PC-9 (cell line): Measurements from ENCODE around the gene DAB2. TPM values are rescaled to one million over a fixed set of nuclear protein-coding genes. Genes with fewer than 3 reads are reported as not detected.

Experiments used
- BruUV-seq: library from RNA; stranded (reverse); fragments of 400-500 nt; replicated peaks from 2 replicates; lab custom pipeline; 2021; lab: Mats Ljungman, UMichigan
- CTCF ChIA-PET: fragments of 300-600 bp; sonication (Branson Sonifier 250); formaldehyde crosslinking; loops from one replicate; lab custom pipeline; 2022; ENCODE audit warnings: antibody characterized with exemption; lab: Charles Lee
- POLR2A ChIA-PET: fragments of 300-600 bp; sonication (Branson Sonifier 250); formaldehyde crosslinking; loops from one replicate; lab custom pipeline; 2022; ENCODE audit warnings: antibody characterized with exemption; ENCODE audit not compliant: unreplicated experiment; lab: Charles Lee
- DNase-seq, 2 experiments: peaks; one replicate each; pipeline versions ENCODE4 v3.0.0 to v3.0.0-alpha.2; 2015 to 2022; ENCODE audit warnings: mixed read lengths in 1 of 2
- H2AFZ ChIP-seq: fragments of 200-600 bp; sonication (generic); 2 replicates; pipeline ENCODE4 v1.8.1; 2017; ENCODE audit warnings: antibody characterized with exemption
- H3F3A ChIP-seq: fragments of 200-600 bp; sonication (generic); 2 replicates; pipeline ENCODE4 v1.8.1; 2017; ENCODE audit warnings: antibody characterized with exemption, mild to moderate bottlenecking, low read depth; ENCODE audit not compliant: insufficient read depth
- H3K27ac ChIP-seq: fragments of 200-600 bp; sonication (generic); 2 replicates; pipeline ENCODE4 v1.6.1; 2016; ENCODE audit warnings: mixed run types
- H3K27me3 ChIP-seq: fragments of 200-600 bp; sonication (generic); 2 replicates; pipeline ENCODE4 v1.6.1; 2016; ENCODE audit warnings: low read depth, mixed run types; ENCODE audit not compliant: insufficient read depth
- H3K36me3 ChIP-seq: fragments of 200-600 bp; sonication (generic); 2 replicates; pipeline ENCODE4 v1.6.1; 2016; ENCODE audit warnings: low read depth, mixed run types
- H3K4me1 ChIP-seq: fragments of 200-600 bp; sonication (generic); replicated peaks from 2 replicates; pipeline ENCODE4 v1.6.1; 2016; ENCODE audit warnings: mixed run types; ENCODE audit not compliant: insufficient read depth
- H3K4me2 ChIP-seq: fragments of 200-600 bp; sonication (generic); 2 replicates; pipeline ENCODE4 v1.6.1; 2017; ENCODE audit warnings: mixed run types
- H3K4me3 ChIP-seq: fragments of 200-600 bp; sonication (generic); 2 replicates; pipeline ENCODE4 v1.6.1; 2016; ENCODE audit warnings: mixed run types
- H3K79me2 ChIP-seq: fragments of 200-600 bp; sonication (generic); 2 replicates; pipeline ENCODE4 v1.6.1; 2017; ENCODE audit warnings: low read depth, mixed run types
- H3K9me2 ChIP-seq: fragments of 200-600 bp; sonication (generic); 2 replicates; pipeline ENCODE4 v1.8.1; 2017; ENCODE audit warnings: mild to moderate bottlenecking; ENCODE audit not compliant: insufficient read depth
- H3K9me3 ChIP-seq: fragments of 200-600 bp; sonication (generic); 2 replicates; pipeline ENCODE4 v1.8.1; 2016; ENCODE audit warnings: low read depth; ENCODE audit not compliant: insufficient read depth
- H4K20me1 ChIP-seq: fragments of 200-600 bp; sonication (generic); 2 replicates; pipeline ENCODE4 v1.8.1; 2017; ENCODE audit not compliant: insufficient read depth
- EZH2 ChIP-seq: fragments of 200-600 bp; sonication (generic); IDR thresholded peaks from 2 replicates; pipeline ENCODE4 v1.8.0; 2017; ENCODE audit warnings: antibody characterized with exemption, low read depth
- intact Hi-C: fragments of 100-400 bp; cut with micrococcal nuclease; formaldehyde crosslinking; loops from one replicate; pipeline ENCODE4 v1.10.0; 2022; ENCODE audit not compliant: unreplicated experiment
- total RNA-seq: library from RNA; stranded (reverse); gene quantifications from 2 replicates; pipeline ENCODE4 v1.2.3, GENCODE V29; 2021
- TF ChIP-seq, protein P1 (sequence below): fragments of 200-600 bp; sonication (generic); conservative IDR thresholded peaks from 2 replicates; pipeline ENCODE4 v1.6.1; 2017; ENCODE audit warnings: mixed run types, antibody characterized with exemption, mild to moderate bottlenecking, moderate library complexity

The DAB2 gene
- total RNA-seq, 1 experiment from 2014 or later, result 21.0 TPM

DNA sequence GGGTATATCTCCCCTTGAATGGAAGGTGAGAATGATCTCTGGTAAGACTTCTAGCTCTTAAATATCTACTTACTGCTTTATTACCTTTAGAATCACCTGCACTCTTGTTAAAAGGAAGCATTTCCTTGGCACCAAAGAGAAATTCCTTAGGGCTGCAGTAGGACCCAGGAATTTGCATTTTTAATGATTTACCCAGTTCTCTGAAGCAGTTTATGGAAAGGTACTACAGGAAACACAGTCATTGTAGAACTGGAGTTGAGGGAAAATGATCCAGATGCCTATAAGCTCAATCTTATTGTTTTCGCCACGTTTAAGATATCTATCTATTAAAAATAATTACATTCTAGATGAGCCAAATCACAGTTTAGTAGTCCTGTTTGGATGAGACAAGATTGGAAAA is 51.0 kb downstream of the DAB2 start:
- H3K9me2 ChIP-seq, result no peaks in the 10 kb centered on the region
- H3K9me3 ChIP-seq, result no peaks in the 10 kb centered on the region
- H3K4me2 ChIP-seq, result no peak overlapping the region
- no peaks in the 10 kb centered on the region for H3F3A ChIP-seq
- CTCF ChIA-PET, result interaction anchor here (1.0 kb wide), 1 partner anchor 156 kb away, joined by 4 read pairs; no protein-coding TSS in a partner anchor
- H2AFZ ChIP-seq, result no peak overlapping the region
- TF ChIP-seq, protein P1, sequence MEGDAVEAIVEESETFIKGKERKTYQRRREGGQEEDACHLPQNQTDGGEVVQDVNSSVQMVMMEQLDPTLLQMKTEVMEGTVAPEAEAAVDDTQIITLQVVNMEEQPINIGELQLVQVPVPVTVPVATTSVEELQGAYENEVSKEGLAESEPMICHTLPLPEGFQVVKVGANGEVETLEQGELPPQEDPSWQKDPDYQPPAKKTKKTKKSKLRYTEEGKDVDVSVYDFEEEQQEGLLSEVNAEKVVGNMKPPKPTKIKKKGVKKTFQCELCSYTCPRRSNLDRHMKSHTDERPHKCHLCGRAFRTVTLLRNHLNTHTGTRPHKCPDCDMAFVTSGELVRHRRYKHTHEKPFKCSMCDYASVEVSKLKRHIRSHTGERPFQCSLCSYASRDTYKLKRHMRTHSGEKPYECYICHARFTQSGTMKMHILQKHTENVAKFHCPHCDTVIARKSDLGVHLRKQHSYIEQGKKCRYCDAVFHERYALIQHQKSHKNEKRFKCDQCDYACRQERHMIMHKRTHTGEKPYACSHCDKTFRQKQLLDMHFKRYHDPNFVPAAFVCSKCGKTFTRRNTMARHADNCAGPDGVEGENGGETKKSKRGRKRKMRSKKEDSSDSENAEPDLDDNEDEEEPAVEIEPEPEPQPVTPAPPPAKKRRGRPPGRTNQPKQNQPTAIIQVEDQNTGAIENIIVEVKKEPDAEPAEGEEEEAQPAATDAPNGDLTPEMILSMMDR, result no peak
- TF ChIP-seq EZH2, result no peak
- H3K4me1 ChIP-seq, result no peaks in the 10 kb centered on the region
- no TSS peak for BruUV-seq
- intact Hi-C loops, result loop anchor here (10.0 kb wide), 1 partner anchor 341 kb away; no protein-coding TSS in a partner anchor
- DNase-seq, result peak in 1 of 2 experiments; percentile 0
- H3K79me2 ChIP-seq, result no peaks in the 10 kb centered on the region
- no peak overlapping the region for H3K27ac ChIP-seq
- H3K27me3 ChIP-seq, result no peaks in the 10 kb centered on the region
- POLR2A ChIA-PET, result interaction anchor here (0.6 kb wide), 1 partner anchor 360 kb away, joined by 4 read pairs; no protein-coding TSS in a partner anchor
- no peaks in the 10 kb centered on the region for H3K36me3 ChIP-seq
- no peaks in the 10 kb centered on the region for H4K20me1 ChIP-seq
- H3K4me3 ChIP-seq, result no peak overlapping the region

DNA sequence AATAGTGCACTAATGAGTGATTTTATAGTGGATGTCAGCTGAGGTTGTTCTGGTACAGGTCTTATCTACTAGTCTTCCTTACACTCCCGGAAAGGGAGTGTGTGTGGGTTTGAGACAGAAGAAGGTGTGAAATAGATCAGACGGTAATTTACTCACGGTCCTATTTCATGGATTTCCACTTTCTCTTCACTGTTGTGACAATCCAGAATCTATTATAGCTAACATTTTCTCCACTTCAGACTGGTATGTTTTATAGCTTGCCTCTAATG is 53.5 kb downstream of the DAB2 start:
- Histone ChIP-seq H3K9me3 (no peaks in the 10 kb centered on the region), H3K79me2 (no peaks in the 10 kb centered on the region), H3K27ac (no peak overlapping the region), H4K20me1 (no peaks in the 10 kb centered on the region), H3K4me2 (no peak overlapping the region), H3K4me3 (no peak overlapping the region), H2AFZ (no peak overlapping the region), H3K4me1 (no peaks in the 10 kb centered on the region), H3K27me3 (no peaks in the 10 kb centered on the region), H3K36me3 (no peaks in the 10 kb centered on the region), H3K9me2 (no peaks in the 10 kb centered on the region), H3F3A (no peaks in the 10 kb centered on the region)
- ChIA-PET CTCF (no interaction called here), POLR2A (interaction anchor here (0.7 kb wide), 1 partner anchor 202 kb away, joined by 4 read pairs; no protein-coding TSS in a partner anchor)
- no TSS peak for BruUV-seq
- intact Hi-C loops, result loop anchor here (10.0 kb wide), 1 partner anchor 344 kb away; no protein-coding TSS in a partner anchor
- no peak for TF ChIP-seq EZH2
- TF ChIP-seq, protein P1, result no peak
- no peak for DNase-seq

DNA sequence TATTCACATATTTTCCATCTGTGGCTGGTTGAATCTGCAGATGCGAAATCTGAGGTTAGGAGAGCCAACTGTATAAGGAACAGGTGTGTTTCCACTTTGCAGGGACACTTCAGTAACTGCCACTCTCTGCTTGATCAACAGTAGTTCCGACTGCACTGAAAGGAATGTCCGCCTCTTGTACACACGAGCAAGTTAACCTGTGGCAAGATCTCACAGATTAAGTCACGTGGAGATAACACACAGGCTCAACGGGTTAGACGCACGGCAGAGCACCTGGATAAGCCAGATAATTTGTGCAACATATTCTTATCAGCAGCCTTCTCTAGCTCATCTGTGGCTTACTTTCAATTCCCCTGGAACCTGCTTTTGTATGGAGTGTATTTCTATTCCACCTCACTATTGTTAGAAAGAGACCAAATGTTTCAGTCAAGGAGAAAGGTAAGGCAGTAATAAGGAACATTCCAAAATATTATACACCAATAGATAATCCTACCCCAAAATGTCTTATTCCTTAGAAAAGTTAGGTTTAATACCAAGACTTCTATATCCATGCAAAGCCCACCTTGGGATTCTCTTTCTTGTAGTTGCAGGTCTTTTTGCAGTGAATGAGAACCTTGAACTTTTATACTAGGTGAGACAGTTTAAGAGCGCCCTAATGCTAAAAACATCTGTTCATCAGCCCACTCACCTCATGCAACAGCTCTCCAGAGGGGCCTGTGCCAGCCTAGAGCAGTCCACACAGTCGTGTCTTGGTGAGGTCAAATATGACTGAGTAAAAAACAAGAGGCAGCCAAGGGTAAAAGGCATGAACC is 54.0 kb downstream of the DAB2 start:
- POLR2A ChIA-PET, result interaction anchor here (0.6 to 0.7 kb wide), 2 partner anchors 28 to 203 kb away, joined by 4 read pairs; no protein-coding TSS in a partner anchor
- H3F3A ChIP-seq, result no peaks in the 10 kb centered on the region
- H3K9me3 ChIP-seq, result no peaks in the 10 kb centered on the region
- no peak overlapping the region for H3K27ac ChIP-seq
- no peak overlapping the region for H3K4me3 ChIP-seq
- DNase-seq, result peak in 1 of 2 experiments; percentile 20
- H3K9me2 ChIP-seq, result no peaks in the 10 kb centered on the region
- H3K79me2 ChIP-seq, result no peaks in the 10 kb centered on the region
- H2AFZ ChIP-seq, result no peak overlapping the region
- CTCF ChIA-PET, result no interaction called here
- H3K4me1 ChIP-seq, result no peaks in the 10 kb centered on the region
- TF ChIP-seq, protein P1, result no peak
- TF ChIP-seq EZH2, result no peak
- no peaks in the 10 kb centered on the region for H3K36me3 ChIP-seq
- H3K27me3 ChIP-seq, result no peaks in the 10 kb centered on the region
- no peak overlapping the region for H3K4me2 ChIP-seq
- H4K20me1 ChIP-seq, result no peaks in the 10 kb centered on the region
- no TSS peak for BruUV-seq
- intact Hi-C loops, result loop anchor here (10.0 kb wide), 1 partner anchor 344 kb away; no protein-coding TSS in a partner anchor
